ENCODE measurements around the gene PPP2R2D. TPM values are rescaled to one million over a fixed set of nuclear protein-coding genes. Genes with fewer than 3 reads are reported as not detected.

PPP2R2D gene
- total RNA-seq, 6 experiments from 2014 or later = 10.9 to 16.6 (median 14.3) TPM

DNA sequence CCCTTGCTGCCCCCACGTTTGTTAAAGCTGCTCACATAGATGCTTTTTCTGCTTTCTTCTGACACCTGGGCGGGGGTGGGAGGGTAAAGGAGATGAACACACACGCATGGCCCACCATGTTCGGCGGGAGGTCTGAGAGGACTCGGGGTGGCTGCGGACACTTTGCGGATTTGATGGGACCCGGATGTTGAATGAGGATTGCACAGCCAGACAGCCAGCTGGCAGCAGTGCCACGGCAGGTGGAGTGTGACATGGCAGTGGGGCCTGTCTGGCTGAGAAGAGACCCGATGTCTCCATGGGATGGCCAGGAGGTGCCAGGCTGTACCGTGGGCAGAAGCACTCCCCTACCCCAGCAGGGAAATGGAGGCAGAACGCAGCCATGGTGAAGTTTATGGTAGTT, 31.2 kb downstream of the PPP2R2D start:
- Histone ChIP-seq H3K9me3 (no peaks in the 10 kb centered on the region), H3K36me3 (peaks cover 0 to 4% (median 0%) of the 10 kb centered on the region in 4 donors), H3K27ac (no peak overlapping the region), H3K27me3 (no peaks in the 10 kb centered on the region), H3K4me3 (no peak overlapping the region), H3K4me1 (peaks cover 0 to 3% (median 0%) of the 10 kb centered on the region in 4 donors)
- ATAC-seq = no peak
- WGBS (ENCODE audit: insufficient coverage, low coverage, low lambda C conversion rate, missing lambda C conversion rate) = 91% methylated on average over 9 of the region's 13 CpGs
- intact Hi-C loops (cut with DNase I) = no loop called here
- TF ChIP-seq CTCF (IDR thresholded peaks at IDR 0.05) (no peak), POLR2A (IDR thresholded peaks at IDR 0.05) (no peak)
- no peak for DNase-seq

DNA sequence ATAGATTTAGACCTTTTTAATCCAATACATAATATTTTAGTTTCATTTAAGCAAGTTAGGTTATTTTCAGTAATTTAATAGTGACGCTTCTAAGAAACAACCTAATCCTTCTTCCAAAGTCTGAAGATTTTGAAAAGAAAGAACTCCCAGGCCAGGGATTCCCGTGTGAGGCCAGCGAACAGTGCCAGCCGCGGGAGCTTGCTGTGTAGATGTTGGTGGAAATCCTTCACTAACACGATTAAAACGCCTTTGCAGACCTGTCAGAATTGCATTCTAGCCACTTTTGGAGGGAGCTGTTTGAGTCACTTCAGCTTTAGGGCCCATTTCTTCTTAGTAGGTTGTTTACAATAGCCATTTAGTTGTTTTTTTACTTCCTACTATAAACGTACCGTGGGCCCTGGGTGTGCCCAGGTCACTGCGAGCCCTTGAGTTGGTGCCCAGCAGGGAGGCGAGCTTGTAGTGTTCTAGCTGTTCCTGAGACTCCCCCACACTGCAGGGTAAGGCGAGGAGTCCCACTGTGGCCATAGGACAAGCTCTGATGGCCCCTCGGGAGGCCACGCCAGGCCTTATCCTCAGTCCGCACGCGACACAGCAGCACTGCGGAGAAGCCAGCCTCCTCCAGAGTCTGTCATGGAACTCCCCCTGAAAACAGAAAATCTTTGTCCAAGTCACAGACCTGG, 32.3 kb downstream of the PPP2R2D start:
- Histone ChIP-seq H3K4me1 (peaks cover 0 to 3% (median 0%) of the 10 kb centered on the region in 4 donors), H3K36me3 (peaks cover 0 to 6% (median 0%) of the 10 kb centered on the region in 4 donors), H3K9me3 (no peaks in the 10 kb centered on the region), H3K4me3 (no peak overlapping the region), H3K27me3 (no peaks in the 10 kb centered on the region), H3K27ac (no peak overlapping the region)
- DNase-seq = no peak
- no peak for TF ChIP-seq POLR2A (IDR thresholded peaks at IDR 0.05)
- no peak for TF ChIP-seq CTCF (IDR thresholded peaks at IDR 0.05)
- ATAC-seq = no peak
- intact Hi-C loops (cut with DNase I) = no loop called here
- WGBS (ENCODE audit: insufficient coverage, low coverage, low lambda C conversion rate, missing lambda C conversion rate) = 94% methylated on average over 16 of the region's 18 CpGs

DNA sequence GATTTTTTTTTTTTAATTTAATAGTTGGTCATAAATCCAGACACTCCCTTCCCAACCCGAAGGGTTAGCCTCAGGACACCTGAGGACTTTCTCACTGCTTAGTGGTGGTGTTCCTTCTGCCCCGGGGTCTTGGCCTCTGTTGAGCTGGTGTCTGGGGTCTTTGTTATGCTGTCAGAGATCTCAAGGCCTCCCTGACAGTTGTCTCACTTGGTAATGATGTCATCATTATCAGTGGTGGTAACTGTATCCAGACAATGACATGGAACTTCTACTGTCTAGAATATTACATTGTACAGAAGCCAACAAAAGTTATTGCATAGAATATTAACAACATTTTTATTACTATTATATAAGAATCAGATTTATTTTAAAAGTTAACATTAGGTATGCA, 32.9 kb downstream of the PPP2R2D start:
- ATAC-seq = no peak
- intact Hi-C loops (cut with DNase I) = no loop called here
- H3K4me1 ChIP-seq = no peaks in the 10 kb centered on the region
- no peak overlapping the region for H3K4me3 ChIP-seq
- TF ChIP-seq CTCF (IDR thresholded peaks at IDR 0.05) (no peak), POLR2A (IDR thresholded peaks at IDR 0.05) (no peak)
- DNase-seq = no peak
- H3K9me3 ChIP-seq = no peaks in the 10 kb centered on the region
- peaks cover 0 to 12% (median under 1%) of the 10 kb centered on the region in 4 donors for H3K36me3 ChIP-seq
- no peaks in the 10 kb centered on the region for H3K27me3 ChIP-seq
- H3K27ac ChIP-seq = no peak overlapping the region
- 100% methylated on average over 2 of the region's 2 CpGs for WGBS (ENCODE audit: insufficient coverage, low coverage, low lambda C conversion rate, missing lambda C conversion rate)

- DNase-seq (peak in 1 of 3 donors; percentile 34), ATAC-seq (peak in 1 of 4 donors; percentile 11)
- H3K4me1 ChIP-seq = no peaks in the 10 kb centered on the region
- H3K27me3 ChIP-seq = no peaks in the 10 kb centered on the region
- intact Hi-C loops (cut with DNase I) = no loop called here
- 100% methylated on average over 3 of the region's 8 CpGs for WGBS (ENCODE audit: insufficient coverage, low coverage, low lambda C conversion rate, missing lambda C conversion rate)
- TF ChIP-seq CTCF (IDR thresholded peaks at IDR 0.05) (no peak), POLR2A (IDR thresholded peaks at IDR 0.05) (no peak)
- H3K27ac ChIP-seq = no peak overlapping the region
- no peak overlapping the region for H3K4me3 ChIP-seq
- no peaks in the 10 kb centered on the region for H3K9me3 ChIP-seq
- peaks cover 0 to 12% (median under 1%) of the 10 kb centered on the region in 4 donors for H3K36me3 ChIP-seq
These were observed 34.0 kb downstream of the PPP2R2D start for GRCh38 chr10:131934769-131935168.

Data from right lobe of liver (tissue), 6 donors.